Panc1 (cell line): Measurements from ENCODE around the gene GRHL1. TPM values are rescaled to one million over a fixed set of nuclear protein-coding genes. Genes with fewer than 3 reads are reported as not detected.

Source experiments
- ATAC-seq: fragments of 200-7000 bp; cut with Tn5 transposase; 2 replicates; pipeline ENCODE4 v1.9.1; 2020; ENCODE audit warnings: mild to moderate bottlenecking, moderate library complexity
- BruUV-seq: library from RNA; stranded (reverse); fragments of 400-500 nt; replicated peaks from 2 replicates; lab custom pipeline; 2021; lab: Mats Ljungman, UMichigan
- CTCF ChIA-PET: fragments of 300-600 bp; sonication (Branson Sonifier 250); formaldehyde crosslinking; loops from one replicate; lab custom pipeline; 2022; ENCODE audit warnings: antibody characterized with exemption; lab: Charles Lee
- POLR2A ChIA-PET: fragments of 300-600 bp; sonication (Branson Sonifier 250); formaldehyde crosslinking; loops from one replicate; lab custom pipeline; 2022; ENCODE audit warnings: antibody characterized with exemption; lab: Charles Lee
- DNase-seq: peaks from one replicate; pipeline ENCODE4 v3.0.0-alpha.2; 2010; ENCODE audit warnings: low read depth, low spot score
- H3K27ac ChIP-seq: 2 replicates; pipeline ENCODE4 v1.5.1; 2011; ENCODE audit warnings: mild to moderate bottlenecking, low read length, inconsistent platforms
- H3K27me3 ChIP-seq: fragments of 200-500 bp; sonication (Bioruptor generic); 2 replicates; pipeline ENCODE4 v1.6.0; 2014; ENCODE audit warnings: low read length, inconsistent platforms; ENCODE audit not compliant: control insufficient read depth, insufficient read depth
- H3K36me3 ChIP-seq: fragments of 200-500 bp; sonication (Bioruptor generic); 2 replicates; pipeline ENCODE4 v1.5.1; 2014; ENCODE audit warnings: inconsistent platforms, mild to moderate bottlenecking, low read length, moderate library complexity; ENCODE audit not compliant: control insufficient read depth, insufficient read depth
- H3K4me1 ChIP-seq: 2 replicates; pipeline ENCODE4 v1.5.1; 2011; ENCODE audit warnings: inconsistent platforms, mild to moderate bottlenecking, low read length, moderate library complexity; ENCODE audit not compliant: control insufficient read depth, insufficient read depth
- H3K4me3 ChIP-seq, 2 experiments: 2 replicates each; pipeline ENCODE4 v1.5.1; 2011 to 2012; ENCODE audit warnings: low read depth in 2 of 2, low read length in 2 of 2, mild to moderate bottlenecking in 2 of 2, inconsistent platforms in 1 of 2, moderate library complexity in 1 of 2
- H3K9me3 ChIP-seq: fragments of 200-500 bp; sonication (Bioruptor generic); 2 replicates; pipeline ENCODE4 v1.5.1; 2014; ENCODE audit warnings: low read depth, mild to moderate bottlenecking, inconsistent platforms, low read length, moderate library complexity; ENCODE audit not compliant: control insufficient read depth, insufficient read depth
- CTCF ChIP-seq: fragments of 450-650 bp; IDR thresholded peaks from 2 replicates; pipeline ENCODE4 v1.5.1; 2017; ENCODE audit warnings: mild to moderate bottlenecking
- POLR2AphosphoS5 ChIP-seq: IDR thresholded peaks from 2 replicates; pipeline ENCODE4 v1.6.1; 2012; ENCODE audit warnings: mild to moderate bottlenecking, low read depth, low read length, moderate library complexity
- REST ChIP-seq, 2 experiments: IDR thresholded peaks; 2 replicates each; pipeline ENCODE4 v1.6.1; 2011 to 2012; ENCODE audit warnings: low read depth in 2 of 2, control low read depth in 1 of 2, low read length in 1 of 2, mild to moderate bottlenecking in 1 of 2, moderate library complexity in 1 of 2; ENCODE audit not compliant: insufficient read depth in 1 of 2
- SIN3A ChIP-seq: IDR thresholded peaks from 2 replicates; pipeline ENCODE4 v1.6.1; 2012; ENCODE audit warnings: low read depth, mild to moderate bottlenecking, low read length, moderate library complexity, borderline replicate concordance; ENCODE audit not compliant: insufficient read depth
- TCF7L2 ChIP-seq: IDR thresholded peaks from 2 replicates; pipeline ENCODE4 v1.6.1; 2011; ENCODE audit warnings: mild to moderate bottlenecking, low read depth, low read length, inconsistent platforms
- in situ Hi-C: cut with HindIII; loops from 2 replicates; pipeline ENCODE4 v1.10.0; 2016; ENCODE audit warnings: low sequenced_read_pairs, low pct_unique_long_range_greater_than_20kb
- intact Hi-C: fragments of 100-400 bp; cut with micrococcal nuclease; formaldehyde crosslinking; loops from one replicate; pipeline ENCODE4 v1.10.0; 2022; ENCODE audit not compliant: unreplicated experiment
- total RNA-seq: library from RNA; stranded (reverse); gene quantifications from one replicate; pipeline ENCODE4 v1.2.1, GENCODE V29; 2021; ENCODE audit not compliant: unreplicated experiment

Gene GRHL1
- total RNA-seq, 1 experiment from 2014 or later = 4.7 TPM

GRCh38 chr2:10046931-10047330, 95.4 kb downstream of the GRHL1 start:
- BruUV-seq = no TSS peak
- Histone ChIP-seq H3K27ac (no peak overlapping the region), H3K9me3 (no peaks in the 10 kb centered on the region), H3K4me3 (no peak overlapping the region), H3K4me1 (peaks cover 9% of the 10 kb centered on the region), H3K36me3 (peaks cover 9% of the 10 kb centered on the region), H3K27me3 (no peaks in the 10 kb centered on the region)
- no peak for DNase-seq
- intact Hi-C loops (loop anchor here (5.0 kb wide), 2 partner anchors 65 to 235 kb away; no protein-coding TSS in a partner anchor), in situ Hi-C loops (no loop called here)
- no peak for ATAC-seq
- TF ChIP-seq POLR2AphosphoS5 = no peak
- TF ChIP-seq SIN3A = no peak
- no peak for TF ChIP-seq REST (IDR thresholded peaks at IDR 0.05; ENCODE audit: insufficient read depth in 1 of 2, low read depth in 2 of 2, low read length in 1 of 2)
- TF ChIP-seq CTCF = no peak
- TF ChIP-seq TCF7L2 = no peak
- ChIA-PET CTCF (interaction anchor here (1.0 kb wide), 2 partner anchors 11 to 62 kb away, joined by 4 to 5 read pairs; no protein-coding TSS in a partner anchor), POLR2A (interaction anchor here (0.6 kb wide), 1 partner anchor 118 kb away, joined by 4 read pairs; no protein-coding TSS in a partner anchor)

- no peak for ATAC-seq
- DNase-seq = no peak
- ChIA-PET POLR2A (no interaction called here), CTCF (interaction anchor here (0.6 to 2.5 kb wide), 4 partner anchors 64 to 280 kb away, joined by 3 to 20 read pairs (median 8); no protein-coding TSS in a partner anchor)
- peaks cover 14% of the 10 kb centered on the region for H3K36me3 ChIP-seq
- no peak overlapping the region for H3K4me3 ChIP-seq
- H3K9me3 ChIP-seq = no peaks in the 10 kb centered on the region
- no peak overlapping the region for H3K27ac ChIP-seq
- intact Hi-C loops (loop anchor here (5.0 kb wide), 2 partner anchors 66 to 236 kb away; no protein-coding TSS in a partner anchor), in situ Hi-C loops (no loop called here)
- TF ChIP-seq TCF7L2 = no peak
- no peak for TF ChIP-seq CTCF
- no peak for TF ChIP-seq SIN3A
- TF ChIP-seq POLR2AphosphoS5 = no peak
- no peak for TF ChIP-seq REST (IDR thresholded peaks at IDR 0.05; ENCODE audit: insufficient read depth in 1 of 2, low read depth in 2 of 2, low read length in 1 of 2)
- H3K4me1 ChIP-seq = peaks cover 3% of the 10 kb centered on the region
- no peaks in the 10 kb centered on the region for H3K27me3 ChIP-seq
- no TSS peak for BruUV-seq
These were observed 96.4 kb downstream of the GRHL1 start for GRCh38 chr2:10047616-10048500.
